ENCODE data around the gene PECR. TPM values are rescaled to one million over a fixed set of nuclear protein-coding genes. Genes with fewer than 3 reads are reported as not detected.

The PECR gene
- total and polyA plus RNA-seq, 8 donors = 3.8 to 7.5 (median 4.8) TPM

DNA sequence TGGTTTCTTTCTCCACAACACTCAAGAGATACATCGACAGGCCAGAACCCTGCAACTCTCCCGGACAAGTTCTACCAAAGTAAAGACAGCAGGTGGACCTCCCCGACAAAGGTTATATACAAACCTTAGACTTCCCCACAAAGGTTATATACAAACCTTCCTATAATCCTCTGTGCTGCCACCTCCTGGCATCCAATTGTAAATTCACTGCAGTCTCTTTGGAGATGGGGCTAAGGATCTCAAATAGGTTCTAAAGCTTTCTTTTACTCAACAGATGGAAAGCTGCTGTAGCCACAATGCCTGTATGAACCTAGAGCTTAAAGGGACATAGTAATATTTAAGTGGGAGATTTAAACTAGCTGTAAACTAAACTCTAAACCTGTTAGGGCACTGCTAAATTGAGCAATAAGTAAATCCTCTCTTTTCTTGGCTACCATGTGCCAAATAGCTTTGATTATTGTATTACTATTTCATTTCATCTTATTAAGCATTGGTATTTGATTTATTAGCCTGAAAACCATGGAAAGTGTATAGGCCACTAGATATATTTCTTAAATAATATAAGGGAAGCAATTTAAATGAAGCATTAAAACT is 58.5 kb downstream of the PECR start:
- no peaks in the 10 kb centered on the region for H3K27me3 ChIP-seq
- 9 to 14% methylated on average over 3 of the region's 3 CpGs for WGBS, 2 donors
- ATAC-seq (peak; percentile 61 to 88 (median 84)), DNase-seq (peak in 3 of 6 donors; percentile 11 to 44 (median 21)), FAIRE-seq (no peak)
- H3K9me3 ChIP-seq = no peaks in the 10 kb centered on the region
- H3K4me1 ChIP-seq = no peaks in the 10 kb centered on the region
- TF ChIP-seq, protein P1, sequence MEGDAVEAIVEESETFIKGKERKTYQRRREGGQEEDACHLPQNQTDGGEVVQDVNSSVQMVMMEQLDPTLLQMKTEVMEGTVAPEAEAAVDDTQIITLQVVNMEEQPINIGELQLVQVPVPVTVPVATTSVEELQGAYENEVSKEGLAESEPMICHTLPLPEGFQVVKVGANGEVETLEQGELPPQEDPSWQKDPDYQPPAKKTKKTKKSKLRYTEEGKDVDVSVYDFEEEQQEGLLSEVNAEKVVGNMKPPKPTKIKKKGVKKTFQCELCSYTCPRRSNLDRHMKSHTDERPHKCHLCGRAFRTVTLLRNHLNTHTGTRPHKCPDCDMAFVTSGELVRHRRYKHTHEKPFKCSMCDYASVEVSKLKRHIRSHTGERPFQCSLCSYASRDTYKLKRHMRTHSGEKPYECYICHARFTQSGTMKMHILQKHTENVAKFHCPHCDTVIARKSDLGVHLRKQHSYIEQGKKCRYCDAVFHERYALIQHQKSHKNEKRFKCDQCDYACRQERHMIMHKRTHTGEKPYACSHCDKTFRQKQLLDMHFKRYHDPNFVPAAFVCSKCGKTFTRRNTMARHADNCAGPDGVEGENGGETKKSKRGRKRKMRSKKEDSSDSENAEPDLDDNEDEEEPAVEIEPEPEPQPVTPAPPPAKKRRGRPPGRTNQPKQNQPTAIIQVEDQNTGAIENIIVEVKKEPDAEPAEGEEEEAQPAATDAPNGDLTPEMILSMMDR (IDR thresholded peaks at IDR 0.05) = peak; percentile 14 to 59 (median 49)
- H3K36me3 ChIP-seq = no peaks in the 10 kb centered on the region
- intact Hi-C loops (cut with DNase I) = no loop called here
- H3K27ac ChIP-seq = no peak overlapping the region
- no peak overlapping the region for H3K4me3 ChIP-seq

DNA sequence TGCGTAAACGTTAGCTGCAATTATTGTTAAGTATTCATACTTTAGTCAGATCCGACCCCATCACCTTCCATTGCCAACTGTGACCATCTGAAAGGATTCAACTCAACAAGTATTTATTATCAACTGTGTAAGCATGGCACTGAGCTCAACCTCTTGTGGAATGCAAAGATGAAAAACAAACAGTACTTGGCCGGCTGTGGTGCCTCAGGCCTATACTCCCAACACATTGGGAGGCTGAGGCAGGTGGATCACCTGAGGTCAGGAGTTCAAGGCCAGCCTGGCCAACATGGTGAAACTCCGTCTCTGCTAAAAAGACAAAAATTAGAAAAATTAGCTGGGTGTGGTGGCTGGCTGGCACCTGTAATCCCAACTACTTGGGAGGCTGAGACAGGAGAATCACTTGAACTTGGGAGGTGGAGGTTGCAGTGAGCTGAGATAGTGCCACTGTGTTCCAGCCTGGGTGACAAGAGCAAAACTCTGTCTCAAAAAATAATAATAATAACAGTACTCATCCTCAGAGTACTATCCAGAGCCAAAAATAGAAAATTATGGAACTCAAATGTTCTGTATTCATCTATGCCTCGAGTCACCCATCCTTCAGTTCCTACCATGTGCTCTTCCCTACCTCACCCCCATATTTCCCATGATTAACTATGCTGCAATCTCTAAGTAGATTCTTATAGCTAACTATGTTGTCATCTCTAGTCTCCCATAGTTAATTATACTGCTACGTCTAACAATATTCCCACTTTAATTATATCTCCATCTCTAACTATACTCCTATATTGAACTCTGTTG is 59.6 kb downstream of the PECR start:
- Histone ChIP-seq H3K9me3 (no peaks in the 10 kb centered on the region), H3K27me3 (no peaks in the 10 kb centered on the region), H3K4me1 (no peaks in the 10 kb centered on the region), H3K27ac (no peak overlapping the region), H3K36me3 (no peaks in the 10 kb centered on the region), H3K4me3 (no peak overlapping the region)
- DNase-seq (no peak), FAIRE-seq (no peak), ATAC-seq (no peak)
- TF ChIP-seq, protein P1 (IDR thresholded peaks at IDR 0.05) = no peak
- intact Hi-C loops (cut with DNase I) = no loop called here
- WGBS, 2 donors = 78% methylated on average over 7 of the region's 7 CpGs

DNA sequence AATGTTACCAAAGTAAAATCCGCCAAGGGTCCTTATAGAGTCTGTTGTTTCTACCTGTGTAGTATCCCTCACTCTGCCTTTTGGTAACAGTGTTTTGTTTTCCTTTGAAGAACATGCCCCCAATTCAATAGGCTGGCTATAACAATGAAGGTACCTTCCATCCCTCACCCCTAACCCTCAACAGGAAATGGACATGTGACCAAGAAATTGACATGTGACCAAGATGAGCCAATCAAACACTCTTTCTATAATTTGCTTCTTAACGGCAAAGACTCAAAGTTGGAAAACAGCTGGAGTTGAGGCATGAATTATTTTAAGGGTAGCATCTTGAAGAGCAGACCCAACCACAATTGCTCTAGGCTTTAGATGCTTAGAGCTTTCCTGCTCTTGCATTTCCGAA is 62.9 kb downstream of the PECR start:
- no peaks in the 10 kb centered on the region for H3K36me3 ChIP-seq

DNA sequence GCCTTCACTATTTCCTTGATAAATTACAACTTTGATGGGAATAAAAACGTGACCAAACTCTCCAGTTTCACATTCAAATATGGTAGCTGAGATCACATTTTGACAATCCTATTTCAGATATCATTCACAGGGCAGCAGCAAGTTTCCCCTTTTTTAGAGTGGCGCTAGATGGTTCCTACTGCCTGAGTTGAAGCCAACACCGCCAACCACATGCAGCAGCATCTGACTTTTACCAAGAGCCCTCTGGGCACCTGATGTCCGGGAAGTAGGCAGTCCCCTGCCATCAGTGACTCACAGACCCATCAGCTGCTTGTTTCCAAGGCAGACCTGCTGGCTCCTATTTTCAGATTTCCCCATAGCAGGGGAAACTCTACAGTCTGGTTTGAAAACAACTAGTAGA is 64.2 kb downstream of the PECR start:
- H3K36me3 ChIP-seq = no peaks in the 10 kb centered on the region
- H3K4me3 ChIP-seq = no peak overlapping the region
- 82 to 88% methylated on average over 4 of the region's 4 CpGs for WGBS, 2 donors
- ATAC-seq (no peak), DNase-seq (no peak), FAIRE-seq (no peak)
- H3K4me1 ChIP-seq = peaks cover 0 to 3% (median 0%) of the 10 kb centered on the region in 3 donors
- H3K9me3 ChIP-seq = no peaks in the 10 kb centered on the region
- H3K27ac ChIP-seq = no peak overlapping the region
- TF ChIP-seq, protein P1 (IDR thresholded peaks at IDR 0.05) = no peak
- intact Hi-C loops (cut with DNase I) = no loop called here
- H3K27me3 ChIP-seq = no peaks in the 10 kb centered on the region

More for the DNA sequence above, 62.9 kb downstream of the PECR start:
- peaks cover 0 to 2% (median 0%) of the 10 kb centered on the region in 3 donors for H3K4me1 ChIP-seq
- TF ChIP-seq, protein P1 (IDR thresholded peaks at IDR 0.05) = no peak
- DNase-seq (no peak), ATAC-seq (no peak), FAIRE-seq (no peak)
- H3K27me3 ChIP-seq = no peaks in the 10 kb centered on the region
- intact Hi-C loops (cut with DNase I) = no loop called here
- WGBS, 2 donors = 84 to 89% methylated on average over 3 of the region's 3 CpGs
- no peaks in the 10 kb centered on the region for H3K9me3 ChIP-seq
- H3K4me3 ChIP-seq = no peak overlapping the region
- no peak overlapping the region for H3K27ac ChIP-seq

DNA sequence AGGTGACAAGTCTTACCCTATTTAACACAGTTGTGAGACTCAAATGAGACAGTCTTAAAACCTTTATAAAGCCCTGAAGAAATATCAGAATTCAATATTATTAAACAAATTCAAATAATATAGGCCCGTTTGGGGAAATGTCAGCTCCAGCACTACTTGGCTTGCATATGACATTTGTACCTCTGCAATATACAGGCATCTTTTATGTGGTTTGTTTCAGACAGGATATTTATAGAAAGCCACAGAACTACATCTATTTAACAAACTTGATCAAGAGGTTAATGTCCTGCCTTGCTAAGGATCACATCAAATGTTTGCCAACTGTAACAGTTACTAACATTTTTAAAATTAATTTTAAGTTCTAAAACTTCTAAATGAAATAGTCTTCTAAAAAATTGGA is 65.0 kb downstream of the PECR start:
- H3K4me1 ChIP-seq = peaks cover 0 to 5% (median 3%) of the 10 kb centered on the region in 3 donors
- ATAC-seq (no peak), FAIRE-seq (no peak), DNase-seq (no peak)
- H3K27ac ChIP-seq = no peak overlapping the region
- WGBS, 2 donors = 56 to 58% methylated on average over 1 of the region's 1 CpG
- H3K36me3 ChIP-seq = no peaks in the 10 kb centered on the region
- no peaks in the 10 kb centered on the region for H3K9me3 ChIP-seq
- TF ChIP-seq, protein P1 (IDR thresholded peaks at IDR 0.05) = no peak
- H3K4me3 ChIP-seq = no peak overlapping the region
- no peaks in the 10 kb centered on the region for H3K27me3 ChIP-seq
- intact Hi-C loops (cut with DNase I) = no loop called here

All from pancreas (tissue), 10 donors.